GM21717 (cell line): ENCODE measurements around the gene RTP5.
"Not testable (repeated sequence)": the region's sequence is repeated elsewhere in the genome, so short reads cannot be mapped to it uniquely, and the experiment has no call there.

Experiments used
- ATAC-seq: cut with Tn5 transposase; IDR thresholded peaks from one replicate; pipeline ENCODE4 v1.9.1; 2021; ENCODE audit warnings: mild to moderate bottlenecking, moderate library complexity; ENCODE audit not compliant: unreplicated experiment

The RTP5 gene

GRCh38 chr2:241900251-241901017 is 30.9 kb downstream of the RTP5 start:
- ATAC-seq: no peak

- ATAC-seq: no peak
Observed at GRCh38 chr2:241901018-241901380, 31.5 kb downstream of the RTP5 start.

GRCh38 chr2:241901500-241902351 is 32.2 kb downstream of the RTP5 start:
- ATAC-seq: no peak

GRCh38 chr2:241902357-241902991 is 32.9 kb downstream of the RTP5 start:
- ATAC-seq: no peak

GRCh38 chr2:241903121-241904010 is 33.8 kb downstream of the RTP5 start:
- no peak for ATAC-seq

- no peak for ATAC-seq
Observed at GRCh38 chr2:241904011-241904718, 34.6 kb downstream of the RTP5 start.

GRCh38 chr2:241904791-241905710 is 35.5 kb downstream of the RTP5 start:
- ATAC-seq: no peak

- ATAC-seq: no peak
Observed at GRCh38 chr2:241905716-241906377, 36.3 kb downstream of the RTP5 start.

GRCh38 chr2:241906378-241906770 is 36.8 kb downstream of the RTP5 start:
- not testable (repeated sequence) for ATAC-seq

- no peak for ATAC-seq
Observed at GRCh38 chr2:241906826-241907570, 37.5 kb downstream of the RTP5 start.

- not testable (repeated sequence) for ATAC-seq
Observed at GRCh38 chr2:241907831-241908230, 38.3 kb downstream of the RTP5 start.

- ATAC-seq: no peak
Observed at GRCh38 chr2:241908686-241909420, 39.3 kb downstream of the RTP5 start.

- no peak for ATAC-seq
Observed at GRCh38 chr2:241909769-241910168, 40.2 kb downstream of the RTP5 start.

- no peak for ATAC-seq
Observed at GRCh38 chr2:241910604-241911520, 41.3 kb downstream of the RTP5 start.

- no peak for ATAC-seq
Observed at GRCh38 chr2:241911551-241911950, 42.0 kb downstream of the RTP5 start.

- no peak for ATAC-seq
Observed at GRCh38 chr2:241912021-241912555, 42.6 kb downstream of the RTP5 start.
